Esophagus muscularis mucosa (tissue), 4 donors: ENCODE measurements around the gene ARID3A. TPM values are rescaled to one million over a fixed set of nuclear protein-coding genes. Genes with fewer than 3 reads are reported as not detected.

Source experiments
- DNase-seq: peaks from one replicate; pipeline ENCODE4 v3.0.0-alpha.2; 2017; ENCODE audit errors: extremely low spot score
- H3K27ac ChIP-seq, 4 donors: fragments of 200-600 bp; sonication (generic); replicated peaks in 1 of 4; 1 replicate in 3 of 4; 2 replicates in 1 of 4; pipeline ENCODE4 v1.5.1; 2016 to 2019; ENCODE audit warnings: mild to moderate bottlenecking in 1 of 4
- H3K27me3 ChIP-seq, 4 donors: fragments of 200-600 bp; sonication (generic); one replicate each; pipeline versions ENCODE4 v1.5.1 to v1.6.0; 2016 to 2019
- H3K36me3 ChIP-seq, 4 donors: fragments of 200-600 bp; sonication (generic); one replicate each; pipeline ENCODE4 v1.5.1; 2016 to 2019
- H3K4me1 ChIP-seq, 4 donors: fragments of 200-600 bp; sonication (generic); one replicate each; pipeline ENCODE4 v1.5.1; 2016 to 2019
- H3K4me3 ChIP-seq, 4 donors: fragments of 200-600 bp; sonication (generic); 1 replicate in 2 of 4; 2 replicates in 2 of 4; pipeline ENCODE4 v1.5.1; 2016 to 2019; ENCODE audit warnings: mild to moderate bottlenecking in 4 of 4, moderate library complexity in 1 of 4
- H3K9me3 ChIP-seq, 4 donors: fragments of 200-600 bp; sonication (generic); 1 replicate in 3 of 4; 2 replicates in 1 of 4; pipeline ENCODE4 v1.5.1; 2016 to 2019
- EP300 ChIP-seq: sonication (generic); formaldehyde crosslinking; IDR thresholded peaks from one replicate; pipeline ENCODE4 v1.6.1; 2017; ENCODE audit warnings: antibody characterized with exemption
- POLR2A ChIP-seq: fragments of 450-650 bp; IDR thresholded peaks from one replicate; pipeline ENCODE4 v1.6.1; 2017; ENCODE audit warnings: antibody characterized with exemption, moderate library complexity, mild to moderate bottlenecking, low read depth
- POLR2AphosphoS5 ChIP-seq, 2 donors: sonication (generic); formaldehyde crosslinking; IDR thresholded peaks; one replicate each; pipeline ENCODE4 v1.6.1; 2017; ENCODE audit warnings: antibody characterized with exemption in 2 of 2
- WGBS: methylation state at CpG from one replicate; pipeline ENCODE4 v1.1.5; 2018; 5-methylcytosine and 5-hydroxymethylcytosine counted together
- intact Hi-C: fragments of 100-400 bp; cut with DNase I; formaldehyde crosslinking; loops from one replicate; pipeline ENCODE4 v1.15.1; 2023
- total RNA-seq, 4 donors: library from RNA; depleted of rRNA; stranded (reverse); fragments of >200 nt; gene quantifications; one replicate each; pipeline versions ENCODE4 v1.1.0 to v1.2.1, GENCODE V29; 2016
- TF ChIP-seq, protein P1 (sequence below), 3 experiments: fragments of 200-600 bp in 2 of 3; fragments of 450-650 bp in 1 of 3; sonication (generic) in 2 of 3; IDR thresholded peaks; one replicate each; pipeline ENCODE4 v1.5.1; 2017 to 2019; ENCODE audit warnings: antibody characterized with exemption in 3 of 3, mild to moderate bottlenecking in 2 of 3, moderate library complexity in 1 of 3

Gene ARID3A
- total RNA-seq, 4 donors from 2014 or later = 2.9 to 8.4 (median 5.0) TPM

DNA sequence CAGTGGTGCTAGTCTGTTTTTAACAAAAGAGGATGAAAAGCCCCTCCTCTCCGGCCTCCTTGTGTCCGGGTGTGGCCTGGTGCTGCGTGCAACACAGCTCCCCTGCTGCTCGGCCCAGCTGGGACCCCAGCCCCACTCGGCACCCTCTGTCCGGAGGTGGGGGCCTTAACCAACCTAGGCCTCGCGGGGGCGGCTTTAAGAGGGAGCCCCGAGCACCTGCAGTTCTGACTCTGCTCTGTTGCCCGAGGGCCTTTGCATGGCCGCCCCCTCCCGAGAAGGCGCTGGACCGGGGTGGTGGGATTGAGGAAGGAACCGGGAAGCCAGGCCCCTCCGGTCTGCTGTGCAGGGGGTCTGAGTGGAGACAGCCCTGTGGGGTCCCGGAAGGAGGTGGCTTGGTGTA, 68.7 kb downstream of the ARID3A start:
- TF ChIP-seq POLR2AphosphoS5 (IDR thresholded peaks at IDR 0.05) (no peak), EP300 (no peak), POLR2A (no peak)
- TF ChIP-seq, protein P1, sequence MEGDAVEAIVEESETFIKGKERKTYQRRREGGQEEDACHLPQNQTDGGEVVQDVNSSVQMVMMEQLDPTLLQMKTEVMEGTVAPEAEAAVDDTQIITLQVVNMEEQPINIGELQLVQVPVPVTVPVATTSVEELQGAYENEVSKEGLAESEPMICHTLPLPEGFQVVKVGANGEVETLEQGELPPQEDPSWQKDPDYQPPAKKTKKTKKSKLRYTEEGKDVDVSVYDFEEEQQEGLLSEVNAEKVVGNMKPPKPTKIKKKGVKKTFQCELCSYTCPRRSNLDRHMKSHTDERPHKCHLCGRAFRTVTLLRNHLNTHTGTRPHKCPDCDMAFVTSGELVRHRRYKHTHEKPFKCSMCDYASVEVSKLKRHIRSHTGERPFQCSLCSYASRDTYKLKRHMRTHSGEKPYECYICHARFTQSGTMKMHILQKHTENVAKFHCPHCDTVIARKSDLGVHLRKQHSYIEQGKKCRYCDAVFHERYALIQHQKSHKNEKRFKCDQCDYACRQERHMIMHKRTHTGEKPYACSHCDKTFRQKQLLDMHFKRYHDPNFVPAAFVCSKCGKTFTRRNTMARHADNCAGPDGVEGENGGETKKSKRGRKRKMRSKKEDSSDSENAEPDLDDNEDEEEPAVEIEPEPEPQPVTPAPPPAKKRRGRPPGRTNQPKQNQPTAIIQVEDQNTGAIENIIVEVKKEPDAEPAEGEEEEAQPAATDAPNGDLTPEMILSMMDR (IDR thresholded peaks at IDR 0.05) = no peak
- peaks cover 11 to 18% (median 16%) of the 10 kb centered on the region in 4 donors for H3K4me1 ChIP-seq
- no peak for DNase-seq
- H3K27me3 ChIP-seq = peaks cover 14 to 56% (median 36%) of the 10 kb centered on the region in 4 donors
- H3K9me3 ChIP-seq = no peaks in the 10 kb centered on the region
- 90% methylated on average over 13 of the region's 18 CpGs for WGBS
- intact Hi-C loops = no loop called here
- peaks cover 10 to 48% (median 44%) of the 10 kb centered on the region in 4 donors for H3K36me3 ChIP-seq
- no peak overlapping the region for H3K4me3 ChIP-seq
- no peak overlapping the region for H3K27ac ChIP-seq

DNA sequence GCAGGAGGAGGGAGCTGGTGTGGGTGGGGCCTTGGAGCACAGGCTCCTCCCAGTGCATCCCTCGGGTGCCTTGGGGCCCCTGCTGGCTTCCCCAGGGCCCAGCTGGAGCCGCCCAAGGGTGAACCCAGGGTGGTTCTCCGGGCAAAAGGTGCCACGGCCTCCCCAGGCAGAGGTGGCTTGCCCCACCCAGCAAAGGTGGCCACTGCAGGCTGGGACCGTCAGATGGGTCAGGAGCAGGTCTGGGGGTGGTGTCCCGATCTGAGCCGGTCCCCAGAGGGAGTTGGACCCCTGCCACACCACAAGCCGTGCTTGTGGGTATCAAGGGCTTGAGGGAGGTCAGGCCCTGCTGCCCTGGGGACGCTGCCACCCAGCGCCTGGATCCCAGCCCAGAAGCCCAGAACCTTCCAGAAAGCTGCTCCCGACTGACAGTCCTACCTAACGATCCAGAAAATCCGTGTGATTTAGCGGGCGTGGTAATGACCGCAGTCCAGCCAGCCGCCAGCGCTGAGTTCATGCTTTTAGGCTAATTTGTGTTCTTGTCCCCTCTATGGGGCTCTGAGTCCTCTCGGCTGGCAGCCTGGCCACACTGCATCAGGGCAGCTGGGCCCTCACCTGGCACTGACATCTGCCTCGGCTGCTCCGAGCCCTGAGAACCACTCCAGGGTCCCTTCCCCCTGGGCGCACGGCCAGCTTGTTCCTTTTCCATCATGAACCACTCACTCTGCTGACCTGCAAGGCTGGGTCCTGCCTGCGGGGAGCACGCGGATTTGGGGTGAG, 69.4 kb downstream of the ARID3A start:
- H3K27ac ChIP-seq = no peak overlapping the region
- no peaks in the 10 kb centered on the region for H3K9me3 ChIP-seq
- peaks cover 11 to 22% (median 15%) of the 10 kb centered on the region in 4 donors for H3K4me1 ChIP-seq
- DNase-seq = no peak
- TF ChIP-seq EP300 (no peak), POLR2AphosphoS5 (IDR thresholded peaks at IDR 0.05) (no peak), POLR2A (no peak)
- TF ChIP-seq, protein P1 (IDR thresholded peaks at IDR 0.05) = no peak
- peaks cover 10 to 41% (median 37%) of the 10 kb centered on the region in 4 donors for H3K36me3 ChIP-seq
- no peak overlapping the region for H3K4me3 ChIP-seq
- H3K27me3 ChIP-seq = peaks cover 14 to 63% (median 43%) of the 10 kb centered on the region in 4 donors
- intact Hi-C loops = no loop called here
- WGBS = 78% methylated on average over 6 of the region's 26 CpGs

DNA sequence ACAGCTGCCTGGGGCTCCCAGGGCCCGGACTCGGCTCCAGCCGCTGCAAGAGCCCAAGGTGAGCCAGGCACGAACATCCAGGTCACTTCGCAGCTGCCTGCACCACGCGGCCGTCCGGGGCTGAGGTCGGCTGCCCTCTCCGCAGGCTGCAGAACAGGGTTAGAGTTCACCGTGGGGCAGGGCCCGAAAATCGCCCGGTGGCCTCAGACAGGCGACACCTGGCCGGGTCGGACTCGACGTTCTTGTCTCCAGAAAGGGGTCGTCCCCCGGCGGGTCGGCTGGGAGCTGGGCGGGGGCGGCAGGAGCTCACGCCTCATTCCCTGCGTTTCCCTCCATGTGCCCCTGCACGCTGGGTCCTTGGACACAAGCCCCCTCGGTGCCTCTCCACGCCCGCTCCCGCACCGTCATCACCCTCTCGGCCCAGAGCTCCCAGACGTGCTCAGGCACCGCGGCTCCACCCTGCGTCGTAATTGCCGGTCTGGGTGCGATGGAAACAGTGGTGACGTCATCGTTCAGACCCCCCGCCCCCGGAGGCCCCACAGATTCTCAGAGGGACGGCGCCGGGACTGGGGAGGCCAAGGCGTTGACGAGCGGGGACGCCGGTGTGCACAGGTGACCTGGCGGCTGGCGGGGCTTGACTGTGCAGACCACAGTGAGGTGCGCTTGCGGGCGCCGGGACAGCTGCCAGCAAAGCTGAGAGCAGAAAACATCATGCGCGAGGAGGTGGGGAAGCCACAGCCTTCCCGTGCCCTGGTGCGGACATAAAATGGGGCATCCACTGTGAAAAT, 70.4 kb downstream of the ARID3A start:
- H3K36me3 ChIP-seq = peaks cover 7 to 33% (median 28%) of the 10 kb centered on the region in 4 donors
- peaks cover 11 to 26% (median 24%) of the 10 kb centered on the region in 4 donors for H3K4me1 ChIP-seq
- H3K27me3 ChIP-seq = peaks cover 14 to 73% (median 49%) of the 10 kb centered on the region in 4 donors
- no peaks in the 10 kb centered on the region for H3K9me3 ChIP-seq
- intact Hi-C loops = no loop called here
- no peak for DNase-seq
- no peak for TF ChIP-seq POLR2A
- WGBS = 9% methylated on average over 48 of the region's 64 CpGs
- no peak overlapping the region for H3K27ac ChIP-seq
- H3K4me3 ChIP-seq = peak overlapping the region in 2 of 4 donors; percentile 28 to 30

DNA sequence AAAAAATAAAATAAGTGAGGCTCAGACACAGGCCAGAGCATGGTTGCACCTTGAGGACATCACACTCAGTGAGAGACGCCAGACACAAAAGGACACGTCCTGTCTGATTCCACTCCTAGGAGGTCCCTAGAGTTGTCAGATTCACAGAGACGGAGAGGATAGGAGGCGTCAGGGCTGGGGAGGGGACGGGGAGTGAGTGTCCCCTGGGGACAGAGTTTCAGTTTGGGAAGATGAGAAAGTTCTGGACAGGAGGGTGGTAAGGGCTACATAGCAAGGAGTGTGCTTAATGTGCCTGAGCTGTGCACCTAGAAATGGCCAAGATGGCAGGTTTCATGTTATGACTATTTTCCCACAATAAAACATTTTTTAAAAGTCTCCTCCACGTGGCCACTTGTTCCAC, 72.2 kb downstream of the ARID3A start:
- intact Hi-C loops = no loop called here
- H3K27ac ChIP-seq = no peak overlapping the region

More for the DNA sequence above, 72.2 kb downstream of the ARID3A start:
- H3K4me3 ChIP-seq = no peak overlapping the region
- H3K9me3 ChIP-seq = no peaks in the 10 kb centered on the region
- H3K27me3 ChIP-seq = peaks cover 14 to 91% (median 62%) of the 10 kb centered on the region in 4 donors
- H3K4me1 ChIP-seq = peaks cover 15 to 32% (median 32%) of the 10 kb centered on the region in 4 donors
- 39% methylated on average over 5 of the region's 6 CpGs for WGBS
- H3K36me3 ChIP-seq = peaks cover 0 to 20% (median 15%) of the 10 kb centered on the region in 4 donors
- no peak for DNase-seq
- no peak for TF ChIP-seq POLR2A
- TF ChIP-seq EP300 = no peak
- TF ChIP-seq POLR2AphosphoS5 (IDR thresholded peaks at IDR 0.05) = no peak
- TF ChIP-seq, protein P1 (IDR thresholded peaks at IDR 0.05) = no peak
